Measurements from ENCODE around the gene PFAS. TPM values are rescaled to one million over a fixed set of nuclear protein-coding genes. Genes with fewer than 3 reads are reported as not detected.
A peak's percentile ranks its signal among the peaks of the same experiment; 100 is the strongest.
"Not testable (repeated sequence)": the region's sequence is repeated elsewhere in the genome, so short reads cannot be mapped to it uniquely, and the experiment has no call there.

Gene PFAS
- total RNA-seq, 2 donors from 2014 or later = 21.1 to 27.0 TPM

DNA sequence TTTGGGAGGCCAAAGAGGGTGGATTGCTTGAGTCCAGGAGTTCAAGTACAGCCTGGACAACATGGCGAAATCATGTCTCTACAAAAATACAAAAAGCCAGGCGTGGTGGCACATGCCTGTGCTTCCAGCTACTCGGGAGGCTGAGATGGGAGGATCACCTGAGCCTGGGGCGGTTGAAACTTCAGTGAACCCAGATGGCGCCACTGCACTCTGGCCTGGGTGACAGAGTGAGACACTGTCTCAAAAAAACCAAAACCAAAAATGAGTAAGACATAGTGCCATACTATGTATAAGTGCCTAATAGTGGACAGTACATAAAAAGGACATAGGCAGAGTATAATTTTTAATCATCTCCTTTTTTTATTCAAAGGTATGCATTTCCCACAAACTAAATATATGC is 5.3 kb upstream of the PFAS start:
- DNase-seq (no peak), ATAC-seq (no peak)
- H3K4me3 Mint-ChIP-seq = peak overlapping the region; percentile 52
- H3K9me3 ChIP-seq (ENCODE audit: control insufficient read depth, low read length, poor library complexity, severe bottlenecking) = no peaks in the 10 kb centered on the region
- peaks cover 44% of the 10 kb centered on the region for H3K4me1 Mint-ChIP-seq
- H3K27me3 Mint-ChIP-seq = no peaks in the 10 kb centered on the region
- H3K36me3 Mint-ChIP-seq (ENCODE audit: low read depth) = peaks cover 9% of the 10 kb centered on the region
- peak overlapping the region; percentile 74 for H3K27ac Mint-ChIP-seq

DNA sequence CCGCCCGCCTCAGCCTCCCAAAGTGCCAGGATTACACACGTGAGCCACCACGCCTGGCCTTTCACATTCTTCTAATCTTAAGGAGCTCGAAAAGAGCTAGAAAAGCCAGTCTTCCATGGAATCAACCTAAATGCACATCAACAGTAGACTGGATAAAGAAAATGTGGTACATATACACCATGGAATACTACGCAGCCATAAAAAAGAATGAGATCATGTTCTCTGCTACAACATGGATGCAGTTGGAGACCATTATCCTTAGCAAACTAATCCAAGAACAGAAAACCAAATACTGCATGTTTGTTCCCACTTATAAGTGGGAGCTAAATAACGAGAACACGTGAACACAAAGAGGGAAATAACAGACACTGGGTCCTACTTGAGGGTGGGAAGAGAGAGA is 4.3 kb upstream of the PFAS start:
- ATAC-seq = no peak
- no peaks in the 10 kb centered on the region for H3K27me3 Mint-ChIP-seq
- H3K9me3 ChIP-seq (ENCODE audit: control insufficient read depth, low read length, poor library complexity, severe bottlenecking) = no peaks in the 10 kb centered on the region
- H3K27ac Mint-ChIP-seq = peak overlapping the region; percentile 74
- peaks cover 9% of the 10 kb centered on the region for H3K36me3 Mint-ChIP-seq (ENCODE audit: low read depth)
- peak overlapping the region; percentile 56 for H3K4me3 Mint-ChIP-seq
- H3K4me1 Mint-ChIP-seq = peaks cover 52% of the 10 kb centered on the region
- DNase-seq = no peak

- no peaks in the 10 kb centered on the region for H3K9me3 ChIP-seq (ENCODE audit: control insufficient read depth, low read length, poor library complexity, severe bottlenecking)
- H3K4me3 Mint-ChIP-seq = peak overlapping the region; percentile 99
- DNase-seq = no peak
- no peak for ATAC-seq
- H3K27me3 Mint-ChIP-seq = no peaks in the 10 kb centered on the region
- peaks cover 7% of the 10 kb centered on the region for H3K36me3 Mint-ChIP-seq (ENCODE audit: low read depth)
- H3K27ac Mint-ChIP-seq = peak overlapping the region; percentile 100
- peaks cover 45% of the 10 kb centered on the region for H3K4me1 Mint-ChIP-seq
Observed at GRCh38 chr17:8249621-8250500, 772 bp downstream of the PFAS start.

DNA sequence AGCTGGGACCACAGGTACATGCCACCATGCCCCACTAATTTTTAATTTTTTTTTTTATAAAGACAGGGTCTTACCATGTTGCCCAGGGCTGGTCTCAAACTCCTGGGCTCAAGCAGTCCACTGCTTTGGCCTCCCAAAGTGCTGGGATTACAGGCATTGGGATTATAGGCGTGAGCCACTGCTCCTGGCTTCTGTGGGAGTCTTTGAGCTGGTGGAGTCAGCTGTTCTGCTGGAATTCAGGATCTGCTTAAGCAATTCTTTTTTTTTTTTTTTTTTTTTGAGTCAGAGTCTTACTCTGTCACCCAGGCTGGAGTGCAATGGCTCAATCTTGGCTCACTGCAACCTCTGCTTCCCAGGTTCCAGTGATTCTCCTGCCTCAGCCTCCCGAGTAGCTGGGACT is 2.3 kb downstream of the PFAS start:
- H3K9me3 ChIP-seq (ENCODE audit: control insufficient read depth, low read length, poor library complexity, severe bottlenecking); ATAC-seq; H3K27ac Mint-ChIP-seq; H3K36me3 Mint-ChIP-seq (ENCODE audit: low read depth); DNase-seq; H3K4me3 Mint-ChIP-seq; H3K27me3 Mint-ChIP-seq: not testable (repeated sequence)
- peaks cover 33% of the 10 kb centered on the region for H3K4me1 Mint-ChIP-seq

DNA sequence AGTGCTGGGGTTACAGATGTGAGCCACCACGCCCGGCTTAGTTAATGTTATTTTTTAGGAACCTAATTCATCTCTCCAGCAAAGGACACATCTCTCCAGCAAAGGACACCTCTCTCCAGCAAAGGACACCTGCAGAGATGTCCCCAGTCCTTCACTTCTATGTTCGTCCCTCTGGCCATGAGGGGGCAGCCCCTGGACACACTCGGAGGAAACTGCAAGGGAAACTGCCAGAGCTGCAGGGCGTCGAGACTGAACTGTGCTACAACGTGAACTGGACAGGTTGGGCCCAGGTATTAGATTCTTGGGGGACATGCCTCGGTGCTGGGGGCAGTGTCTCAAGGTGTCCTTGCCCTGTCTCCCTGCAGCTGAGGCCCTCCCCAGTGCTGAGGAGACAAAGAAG is 4.7 kb downstream of the PFAS start:
- no peaks in the 10 kb centered on the region for H3K9me3 ChIP-seq (ENCODE audit: control insufficient read depth, low read length, poor library complexity, severe bottlenecking)
- ATAC-seq (no peak), DNase-seq (no peak)
- no peaks in the 10 kb centered on the region for H3K36me3 Mint-ChIP-seq (ENCODE audit: low read depth)
- H3K27ac Mint-ChIP-seq = peak overlapping the region; percentile 2
- no peak overlapping the region for H3K4me3 Mint-ChIP-seq
- no peaks in the 10 kb centered on the region for H3K27me3 Mint-ChIP-seq
- peaks cover 19% of the 10 kb centered on the region for H3K4me1 Mint-ChIP-seq

GRCh38 chr17:8254881-8255280 is 5.8 kb downstream of the PFAS start:
- Mint-ChIP-seq H3K4me3 (no peak overlapping the region), H3K36me3 (ENCODE audit: low read depth) (no peaks in the 10 kb centered on the region), H3K27me3 (no peaks in the 10 kb centered on the region), H3K4me1 (peaks cover 8% of the 10 kb centered on the region), H3K27ac (no peak overlapping the region)
- ATAC-seq = no peak
- no peaks in the 10 kb centered on the region for H3K9me3 ChIP-seq (ENCODE audit: control insufficient read depth, low read length, poor library complexity, severe bottlenecking)
- no peak for DNase-seq

DNA sequence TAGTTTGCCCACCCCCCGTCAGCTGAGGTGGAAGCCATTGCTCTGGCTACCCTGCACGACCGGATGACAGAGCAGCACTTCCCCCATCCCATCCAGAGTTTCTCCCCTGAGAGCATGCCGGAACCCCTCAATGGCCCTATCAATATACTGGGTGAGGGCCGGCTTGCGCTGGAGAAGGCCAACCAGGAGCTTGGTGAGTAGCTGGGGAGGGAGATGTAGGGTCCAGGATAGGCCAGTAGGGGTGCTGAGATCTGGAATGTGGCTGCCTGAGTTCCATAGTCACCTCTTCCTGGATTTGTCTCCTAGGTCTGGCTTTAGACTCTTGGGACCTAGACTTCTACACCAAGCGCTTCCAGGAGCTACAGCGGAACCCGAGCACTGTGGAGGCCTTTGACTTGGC is 6.4 kb downstream of the PFAS start:
- Mint-ChIP-seq H3K27ac (no peak overlapping the region), H3K4me3 (no peak overlapping the region), H3K27me3 (no peaks in the 10 kb centered on the region), H3K4me1 (peaks cover 2% of the 10 kb centered on the region), H3K36me3 (ENCODE audit: low read depth) (no peaks in the 10 kb centered on the region)
- no peak for ATAC-seq
- H3K9me3 ChIP-seq (ENCODE audit: control insufficient read depth, low read length, poor library complexity, severe bottlenecking) = no peaks in the 10 kb centered on the region
- no peak for DNase-seq

DNA sequence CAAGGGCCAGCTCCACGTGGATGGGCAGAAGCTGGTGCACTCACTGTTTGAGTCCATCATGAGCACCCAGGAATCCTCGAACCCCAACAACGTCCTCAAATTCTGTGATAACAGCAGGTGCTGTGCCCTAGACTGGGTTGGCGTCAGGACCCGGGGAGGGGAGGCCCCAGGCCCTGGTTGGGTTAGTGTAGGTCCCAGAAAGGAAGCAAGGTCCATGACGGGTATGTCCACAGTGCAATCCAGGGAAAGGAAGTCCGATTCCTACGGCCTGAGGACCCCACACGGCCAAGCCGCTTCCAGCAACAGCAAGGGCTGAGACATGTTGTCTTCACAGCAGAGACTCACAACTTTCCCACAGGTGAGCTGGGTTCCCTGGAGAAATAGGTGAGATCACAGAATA is 7.2 kb downstream of the PFAS start:
- no peaks in the 10 kb centered on the region for H3K4me1 Mint-ChIP-seq
- DNase-seq = no peak
- H3K36me3 Mint-ChIP-seq (ENCODE audit: low read depth) = no peaks in the 10 kb centered on the region
- no peaks in the 10 kb centered on the region for H3K9me3 ChIP-seq (ENCODE audit: control insufficient read depth, low read length, poor library complexity, severe bottlenecking)
- no peak overlapping the region for H3K4me3 Mint-ChIP-seq
- no peak for ATAC-seq
- no peak overlapping the region for H3K27ac Mint-ChIP-seq
- H3K27me3 Mint-ChIP-seq = no peaks in the 10 kb centered on the region

- H3K9me3 ChIP-seq (ENCODE audit: control insufficient read depth, low read length, poor library complexity, severe bottlenecking) = no peaks in the 10 kb centered on the region
- H3K27me3 Mint-ChIP-seq = no peaks in the 10 kb centered on the region
- H3K36me3 Mint-ChIP-seq (ENCODE audit: low read depth) = no peaks in the 10 kb centered on the region
- no peak overlapping the region for H3K4me3 Mint-ChIP-seq
- H3K4me1 Mint-ChIP-seq = no peaks in the 10 kb centered on the region
- ATAC-seq (no peak), DNase-seq (no peak)
- H3K27ac Mint-ChIP-seq = no peak overlapping the region
Observed at GRCh38 chr17:8256691-8257090, 7.6 kb downstream of the PFAS start.

GRCh38 chr17:8257801-8258200 is 8.7 kb downstream of the PFAS start:
- H3K9me3 ChIP-seq (ENCODE audit: control insufficient read depth, low read length, poor library complexity, severe bottlenecking) = no peaks in the 10 kb centered on the region
- Mint-ChIP-seq H3K4me3 (no peak overlapping the region), H3K27me3 (no peaks in the 10 kb centered on the region), H3K4me1 (no peaks in the 10 kb centered on the region), H3K36me3 (ENCODE audit: low read depth) (peaks cover 2% of the 10 kb centered on the region), H3K27ac (no peak overlapping the region)
- DNase-seq = no peak
- no peak for ATAC-seq

GRCh38 chr17:8264320-8264719 is 15.2 kb downstream of the PFAS start:
- H3K27me3 Mint-ChIP-seq = no peaks in the 10 kb centered on the region
- peaks cover 5% of the 10 kb centered on the region for H3K4me1 Mint-ChIP-seq

DNA sequence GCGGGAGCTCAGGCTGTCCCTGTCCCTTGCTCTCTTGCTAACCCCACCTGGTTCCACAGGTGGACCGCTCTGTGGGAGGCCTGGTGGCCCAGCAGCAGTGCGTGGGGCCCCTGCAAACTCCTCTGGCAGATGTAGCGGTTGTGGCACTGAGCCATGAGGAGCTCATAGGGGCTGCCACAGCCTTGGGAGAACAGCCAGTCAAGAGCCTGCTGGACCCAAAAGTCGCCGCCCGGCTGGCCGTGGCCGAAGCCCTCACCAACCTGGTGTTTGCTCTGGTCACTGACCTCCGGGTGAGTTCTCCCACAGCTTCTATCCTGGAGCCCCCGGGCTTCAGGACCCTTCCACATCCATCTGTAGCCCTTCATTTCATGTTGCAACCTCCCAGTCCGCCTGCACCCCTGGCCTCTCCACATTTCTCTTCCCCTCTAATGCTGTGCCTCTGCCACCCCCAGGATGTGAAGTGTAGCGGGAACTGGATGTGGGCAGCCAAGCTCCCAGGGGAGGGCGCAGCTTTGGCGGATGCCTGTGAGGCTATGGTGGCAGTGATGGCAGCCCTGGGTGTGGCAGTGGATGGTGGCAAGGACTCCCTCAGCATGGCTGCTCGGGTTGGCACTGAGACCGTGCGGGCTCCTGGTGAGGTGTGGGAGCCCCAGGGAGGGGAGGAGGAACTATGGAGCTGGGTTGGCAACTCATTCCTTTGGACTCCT is 15.9 kb downstream of the PFAS start:
- Mint-ChIP-seq H3K4me3 (no peak overlapping the region), H3K27me3 (no peaks in the 10 kb centered on the region), H3K36me3 (ENCODE audit: low read depth) (peaks cover 8% of the 10 kb centered on the region), H3K27ac (no peak overlapping the region), H3K4me1 (peaks cover 5% of the 10 kb centered on the region)
- DNase-seq = no peak
- no peaks in the 10 kb centered on the region for H3K9me3 ChIP-seq (ENCODE audit: control insufficient read depth, low read length, poor library complexity, severe bottlenecking)
- ATAC-seq = no peak

More at GRCh38 chr17:8264320-8264719, 15.2 kb downstream of the PFAS start:
- no peak overlapping the region for H3K4me3 Mint-ChIP-seq
- no peak overlapping the region for H3K27ac Mint-ChIP-seq
- peaks cover 8% of the 10 kb centered on the region for H3K36me3 Mint-ChIP-seq (ENCODE audit: low read depth)
- no peaks in the 10 kb centered on the region for H3K9me3 ChIP-seq (ENCODE audit: control insufficient read depth, low read length, poor library complexity, severe bottlenecking)
- ATAC-seq = no peak
- no peak for DNase-seq

DNA sequence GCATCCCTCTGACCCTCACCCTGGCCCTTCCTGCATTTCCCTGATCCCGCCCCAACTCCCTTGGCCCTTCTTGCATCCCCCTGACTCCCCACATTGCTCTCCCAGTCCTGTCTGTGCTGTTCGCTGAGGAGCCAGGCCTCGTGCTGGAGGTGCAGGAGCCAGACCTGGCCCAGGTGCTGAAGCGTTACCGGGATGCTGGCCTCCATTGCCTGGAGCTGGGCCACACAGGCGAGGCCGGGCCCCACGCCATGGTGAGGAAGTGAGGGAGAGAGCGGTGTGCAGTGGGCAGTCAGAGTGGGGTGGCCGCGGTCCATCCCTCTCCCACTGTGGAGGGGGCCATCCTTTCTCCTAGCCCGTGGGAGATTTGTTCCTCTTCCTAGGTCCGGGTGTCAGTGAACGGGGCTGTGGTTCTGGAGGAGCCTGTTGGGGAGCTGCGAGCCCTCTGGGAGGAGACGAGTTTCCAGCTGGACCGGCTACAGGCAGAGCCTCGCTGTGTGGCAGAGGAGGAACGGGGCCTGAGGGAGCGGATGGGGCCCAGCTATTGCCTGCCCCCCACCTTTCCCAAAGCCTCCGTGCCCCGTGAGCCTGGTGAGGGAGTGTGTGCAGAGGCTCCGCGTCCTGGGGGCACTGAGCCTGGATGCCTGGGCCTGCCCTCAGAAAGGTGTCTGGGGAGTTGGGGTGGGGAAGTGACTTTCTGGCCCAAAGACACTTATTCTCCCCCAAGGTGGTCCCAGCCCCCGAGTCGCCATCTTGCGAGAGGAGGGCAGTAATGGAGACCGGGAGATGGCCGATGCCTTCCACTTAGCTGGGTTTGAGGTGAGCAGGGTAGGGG is 17.8 kb downstream of the PFAS start:
- no peak overlapping the region for H3K27ac Mint-ChIP-seq
- H3K9me3 ChIP-seq (ENCODE audit: control insufficient read depth, low read length, poor library complexity, severe bottlenecking) = no peaks in the 10 kb centered on the region
- peaks cover 5% of the 10 kb centered on the region for H3K4me1 Mint-ChIP-seq
- peaks cover 8% of the 10 kb centered on the region for H3K36me3 Mint-ChIP-seq (ENCODE audit: low read depth)
- DNase-seq (no peak), ATAC-seq (no peak)
- H3K4me3 Mint-ChIP-seq = no peak overlapping the region
- H3K27me3 Mint-ChIP-seq = no peaks in the 10 kb centered on the region

Data from T-helper 17 cell (primary cell).